Karpas-422 (cell line): Measurements from ENCODE around the gene USP7. TPM values are rescaled to one million over a fixed set of nuclear protein-coding genes. Genes with fewer than 3 reads are reported as not detected.
"Not testable (repeated sequence)": the region's sequence is repeated elsewhere in the genome, so short reads cannot be mapped to it uniquely, and the experiment has no call there.

Source experiments
- DNase-seq: peaks from one replicate; pipeline ENCODE4 v3.0.0-alpha.2; 2015
- H2AFZ ChIP-seq: fragments of 200-600 bp; sonication (generic); 2 replicates; pipeline ENCODE4 v1.6.1; 2014; ENCODE audit warnings: antibody characterized with exemption, low read length, mixed read lengths
- H3K27ac ChIP-seq: fragments of 200-600 bp; sonication (generic); 2 replicates; pipeline ENCODE4 v1.5.1; 2014; ENCODE audit warnings: mild to moderate bottlenecking, low read length, moderate library complexity
- H3K27me3 ChIP-seq: fragments of 200-600 bp; sonication (generic); 2 replicates; pipeline ENCODE4 v1.6.1; 2014; ENCODE audit warnings: low read length, mixed read lengths
- H3K36me3 ChIP-seq: fragments of 200-600 bp; sonication (generic); 2 replicates; pipeline ENCODE4 v1.6.1; 2014; ENCODE audit warnings: low read length, mixed read lengths; ENCODE audit not compliant: insufficient read depth
- H3K4me1 ChIP-seq: fragments of 200-600 bp; sonication (generic); 2 replicates; pipeline ENCODE4 v1.6.1; 2014; ENCODE audit warnings: mild to moderate bottlenecking, low read length, mixed read lengths
- H3K4me2 ChIP-seq: fragments of 200-600 bp; sonication (generic); 2 replicates; pipeline ENCODE4 v1.6.1; 2014; ENCODE audit warnings: low read length, low read depth, mild to moderate bottlenecking; ENCODE audit not compliant: poor library complexity, severe bottlenecking
- H3K4me3 ChIP-seq: fragments of 200-600 bp; sonication (generic); 2 replicates; pipeline ENCODE4 v1.5.1; 2014; ENCODE audit warnings: mild to moderate bottlenecking, antibody characterized with exemption, low read length, mixed read lengths
- H3K79me2 ChIP-seq: fragments of 200-600 bp; sonication (generic); 2 replicates; pipeline ENCODE4 v1.6.1; 2014; ENCODE audit warnings: mild to moderate bottlenecking, low read length, mixed read lengths
- H3K9ac ChIP-seq: fragments of 200-600 bp; sonication (generic); 2 replicates; pipeline ENCODE4 v1.6.0; 2014; ENCODE audit warnings: low read length
- H3K9me2 ChIP-seq: fragments of 200-600 bp; sonication (generic), shearing (Covaris generic); replicated peaks from 2 replicates; pipeline ENCODE4 v1.6.0; 2014; ENCODE audit warnings: mild to moderate bottlenecking, low read length, moderate library complexity; ENCODE audit not compliant: insufficient read depth
- H3K9me3 ChIP-seq: fragments of 300-700, 200-600 bp; sonication (generic); 2 replicates; pipeline ENCODE4 v1.6.1; 2014; ENCODE audit warnings: low read length, mixed read lengths
- H4K20me1 ChIP-seq: fragments of 200-600 bp; sonication (generic); 2 replicates; pipeline ENCODE4 v1.6.1; 2014; ENCODE audit warnings: mild to moderate bottlenecking, antibody characterized with exemption, low read length, low read depth; ENCODE audit not compliant: insufficient read depth
- total RNA-seq: library from RNA; depleted of rRNA; stranded (reverse); fragments of >200 nt; shearing (Covaris generic); gene quantifications from 2 replicates; pipeline ENCODE4 v1.2.3, GENCODE V29; 2014; ENCODE audit warnings: low replicate concordance

The USP7 gene
- total RNA-seq, 1 experiment from 2014 or later = 42.5 TPM

DNA sequence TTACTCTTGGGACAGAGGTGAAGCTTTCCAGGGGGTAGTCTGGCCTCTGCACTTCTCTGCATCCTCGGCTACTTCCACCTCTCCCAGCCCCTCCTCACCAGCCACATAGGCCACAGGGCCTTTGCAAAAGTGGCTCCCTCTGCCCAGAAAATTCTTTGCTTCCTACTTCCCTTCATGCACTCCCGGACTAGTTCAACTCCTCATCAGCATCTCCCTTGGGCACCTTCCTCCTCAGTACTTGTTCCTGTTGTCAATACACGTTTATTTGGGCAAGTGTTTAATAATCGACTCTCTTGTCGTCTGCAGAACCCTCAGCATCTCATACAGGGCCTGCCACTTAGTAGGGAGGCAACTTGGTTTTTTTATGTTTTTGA lies 23.1 kb upstream of the USP7 start:
- Histone ChIP-seq H2AFZ (no peak overlapping the region), H3K36me3 (no peaks in the 10 kb centered on the region), H3K79me2 (no peaks in the 10 kb centered on the region), H3K4me3 (no peak overlapping the region), H3K4me2 (no peak overlapping the region), H3K9me3 (no peaks in the 10 kb centered on the region), H3K27ac (no peak overlapping the region), H3K9me2 (no peaks in the 10 kb centered on the region), H4K20me1 (no peaks in the 10 kb centered on the region), H3K4me1 (no peaks in the 10 kb centered on the region), H3K9ac (no peak overlapping the region), H3K27me3 (no peaks in the 10 kb centered on the region)
- no peak for DNase-seq

DNA sequence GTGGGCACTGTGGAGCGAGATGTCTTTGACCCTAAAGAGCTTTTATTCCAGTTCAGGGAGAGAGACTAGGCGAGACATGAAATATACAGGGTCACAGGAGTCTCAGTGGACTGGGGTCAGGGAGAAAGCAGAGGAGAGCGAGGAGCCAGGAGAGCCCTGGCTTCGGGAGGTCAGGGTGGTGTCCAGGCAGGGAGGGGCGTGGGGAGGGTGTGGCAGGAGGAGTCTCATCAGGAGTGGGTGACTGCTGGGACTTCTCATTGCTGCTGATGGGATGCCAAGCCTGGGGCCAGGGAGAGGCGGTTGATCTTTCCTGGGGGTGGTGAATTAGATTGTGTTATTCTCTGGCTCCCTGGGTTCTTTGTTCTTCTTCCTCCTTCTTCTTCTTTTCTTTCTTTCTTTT lies 22.4 kb upstream of the USP7 start:
- Histone ChIP-seq H3K9ac (no peak overlapping the region), H2AFZ (no peak overlapping the region), H3K79me2 (no peaks in the 10 kb centered on the region), H3K4me1 (no peaks in the 10 kb centered on the region), H3K4me2 (no peak overlapping the region), H3K27ac (no peak overlapping the region), H4K20me1 (no peaks in the 10 kb centered on the region), H3K36me3 (no peaks in the 10 kb centered on the region), H3K9me2 (no peaks in the 10 kb centered on the region), H3K27me3 (no peaks in the 10 kb centered on the region), H3K4me3 (no peak overlapping the region), H3K9me3 (no peaks in the 10 kb centered on the region)
- DNase-seq = no peak

DNA sequence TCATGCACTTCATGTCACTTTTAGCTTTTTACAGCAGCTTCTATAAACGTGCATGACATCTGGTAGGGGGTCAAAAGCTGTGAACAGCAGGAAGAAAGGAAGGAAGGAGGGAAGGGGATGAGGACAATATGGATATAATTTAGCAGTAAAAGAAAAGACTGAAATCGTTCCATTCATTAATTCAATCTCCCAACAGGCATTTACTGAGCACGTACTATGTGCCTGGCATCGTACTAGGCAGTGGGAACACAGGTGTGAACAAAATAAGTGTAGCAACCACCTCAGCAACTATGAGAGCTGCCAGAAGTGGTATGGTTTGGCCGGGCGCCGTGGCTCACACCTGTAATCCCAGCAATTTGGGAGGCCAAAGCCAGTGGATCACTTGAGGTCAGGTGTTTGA lies 19.1 kb upstream of the USP7 start:
- no peaks in the 10 kb centered on the region for H3K36me3 ChIP-seq
- no peak overlapping the region for H2AFZ ChIP-seq
- no peaks in the 10 kb centered on the region for H4K20me1 ChIP-seq
- H3K4me3 ChIP-seq = no peak overlapping the region
- no peak overlapping the region for H3K27ac ChIP-seq
- H3K9ac ChIP-seq = no peak overlapping the region
- no peaks in the 10 kb centered on the region for H3K4me1 ChIP-seq
- no peaks in the 10 kb centered on the region for H3K9me2 ChIP-seq
- no peaks in the 10 kb centered on the region for H3K9me3 ChIP-seq
- H3K4me2 ChIP-seq = no peak overlapping the region
- no peaks in the 10 kb centered on the region for H3K79me2 ChIP-seq
- no peaks in the 10 kb centered on the region for H3K27me3 ChIP-seq
- no peak for DNase-seq

DNA sequence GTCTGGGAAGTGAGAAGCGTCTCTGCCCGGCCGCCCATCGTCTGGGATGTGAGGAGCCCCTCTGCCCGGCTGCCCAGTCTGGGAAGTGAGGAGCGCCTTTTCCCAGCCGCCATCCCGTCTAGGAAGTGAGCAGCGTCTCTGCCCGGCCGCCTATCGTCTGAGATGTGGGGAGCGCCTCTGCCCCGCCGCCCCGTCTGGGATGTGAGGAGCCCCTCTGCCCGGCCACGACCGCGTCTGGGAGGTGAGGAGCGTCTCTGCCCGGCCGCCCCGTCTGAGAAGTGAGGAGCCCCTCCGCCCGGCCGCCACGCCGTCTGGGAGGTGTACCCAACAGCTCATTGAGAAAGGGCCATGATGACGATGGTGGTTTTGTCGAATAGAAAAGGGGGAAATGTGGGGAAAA lies 18.2 kb upstream of the USP7 start:
- not testable (repeated sequence) for H3K9me2 ChIP-seq, H3K79me2 ChIP-seq, H3K4me1 ChIP-seq, H2AFZ ChIP-seq, H3K4me2 ChIP-seq, H3K9me3 ChIP-seq, H3K4me3 ChIP-seq, H3K27ac ChIP-seq, H4K20me1 ChIP-seq, H3K9ac ChIP-seq, H3K27me3 ChIP-seq, H3K36me3 ChIP-seq, DNase-seq

DNA sequence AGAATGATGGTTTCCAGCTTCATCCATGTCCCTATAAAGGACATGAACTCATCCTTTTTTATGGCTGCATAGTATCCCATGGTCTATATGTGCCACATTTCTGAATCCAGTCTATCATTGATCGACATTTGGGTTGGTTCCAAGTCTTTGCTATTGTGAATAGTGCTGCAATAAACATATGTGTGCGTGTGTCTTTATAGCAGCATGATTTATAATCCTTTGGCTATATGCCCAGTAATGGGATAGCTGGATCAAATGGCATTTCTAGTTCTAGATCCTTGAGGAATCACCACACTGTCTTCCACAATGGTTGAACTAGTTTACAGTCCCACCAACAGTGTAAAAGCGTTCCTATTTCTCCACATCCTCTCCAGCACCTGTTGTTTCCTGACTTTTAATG lies 12.5 kb upstream of the USP7 start:
- H2AFZ ChIP-seq, H3K27ac ChIP-seq, H3K9ac ChIP-seq, H3K9me3 ChIP-seq, H3K36me3 ChIP-seq, H3K4me1 ChIP-seq, H4K20me1 ChIP-seq, H3K4me2 ChIP-seq, H3K79me2 ChIP-seq, H3K9me2 ChIP-seq, H3K4me3 ChIP-seq, DNase-seq, H3K27me3 ChIP-seq: not testable (repeated sequence)

DNA sequence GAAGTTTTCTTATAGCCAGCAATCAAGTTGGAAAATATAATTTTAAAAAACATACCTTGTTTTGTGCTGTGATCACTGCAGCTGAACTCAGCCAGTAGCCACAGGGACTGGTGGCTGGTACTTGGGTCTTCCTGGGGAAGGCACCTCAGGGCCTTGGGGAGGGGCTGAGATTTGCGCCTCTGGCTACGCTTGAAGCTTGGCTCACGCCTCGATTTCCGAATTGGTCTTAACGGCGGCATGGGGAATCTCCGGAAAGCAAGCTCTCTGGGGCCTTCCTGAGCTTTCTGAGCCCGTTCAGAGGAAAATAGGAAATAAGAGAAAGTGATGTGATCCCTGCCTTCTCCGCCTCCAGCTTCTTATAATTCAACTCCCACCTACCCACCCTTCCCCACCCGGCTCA lies 11.3 kb upstream of the USP7 start:
- no peaks in the 10 kb centered on the region for H3K9me3 ChIP-seq
- no peaks in the 10 kb centered on the region for H3K36me3 ChIP-seq

DNA sequence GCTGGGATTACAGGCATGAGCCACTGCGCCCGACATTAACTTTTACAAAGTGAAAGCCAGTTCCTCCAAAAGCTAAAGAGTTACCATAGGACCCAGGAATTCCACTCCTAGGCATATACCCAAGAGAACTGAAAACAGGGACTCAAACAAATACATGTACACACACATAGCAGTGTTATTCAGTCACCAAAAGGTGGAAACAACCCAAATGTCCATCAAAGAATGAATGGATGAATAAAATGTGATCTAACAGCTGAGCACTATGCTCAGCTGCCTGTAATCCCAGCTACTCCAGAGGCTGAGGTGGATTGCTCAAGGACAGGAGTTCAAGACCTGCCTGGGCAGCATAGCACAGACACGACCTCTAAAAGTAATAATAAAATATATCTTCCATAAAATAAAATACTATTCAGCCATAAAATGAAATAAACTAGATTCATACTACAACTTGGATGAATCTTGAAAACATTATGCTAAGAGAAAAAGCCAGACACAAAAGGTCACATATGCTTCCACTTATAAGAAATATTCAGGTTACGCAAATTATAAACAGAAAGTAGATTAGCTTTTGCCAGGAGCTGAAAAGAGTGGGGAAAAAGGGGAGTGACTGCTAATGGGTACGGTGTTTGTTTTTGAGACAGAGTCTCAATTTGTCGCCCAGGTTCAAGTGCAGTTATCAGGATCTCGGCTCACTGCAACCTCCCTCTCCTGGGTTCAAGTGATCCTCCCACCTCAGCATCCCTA lies 9.3 kb upstream of the USP7 start:
- no peak overlapping the region for H3K27ac ChIP-seq
- H3K9me2 ChIP-seq = no peaks in the 10 kb centered on the region

More for the DNA sequence above, 11.3 kb upstream of the USP7 start:
- no peak for DNase-seq
- no peak overlapping the region for H2AFZ ChIP-seq
- H3K9ac ChIP-seq = no peak overlapping the region
- no peaks in the 10 kb centered on the region for H4K20me1 ChIP-seq
- no peaks in the 10 kb centered on the region for H3K27me3 ChIP-seq
- H3K9me2 ChIP-seq = no peaks in the 10 kb centered on the region
- no peaks in the 10 kb centered on the region for H3K4me1 ChIP-seq
- no peak overlapping the region for H3K4me2 ChIP-seq
- no peak overlapping the region for H3K4me3 ChIP-seq
- no peaks in the 10 kb centered on the region for H3K79me2 ChIP-seq
- H3K27ac ChIP-seq = no peak overlapping the region

DNA sequence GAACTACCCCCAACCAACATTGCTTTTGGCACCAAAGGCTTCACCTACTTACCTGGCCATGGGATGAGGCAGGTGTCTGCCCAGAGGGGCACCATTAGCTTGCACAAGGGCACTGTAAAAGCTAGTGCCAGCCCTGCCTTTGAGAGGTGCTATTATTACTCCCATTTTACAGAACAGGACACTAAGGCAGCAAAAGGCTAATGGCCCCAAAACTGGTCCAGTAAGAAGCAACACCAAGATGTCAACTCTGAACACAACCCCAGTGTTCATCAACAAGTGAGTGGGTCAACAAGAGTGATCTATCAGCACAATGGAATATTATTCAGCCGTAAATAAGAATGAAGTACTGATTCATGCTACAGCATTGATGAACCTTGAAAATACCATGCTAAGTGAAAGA lies 7.7 kb upstream of the USP7 start:
- Histone ChIP-seq H3K79me2 (no peaks in the 10 kb centered on the region), H3K27ac (no peak overlapping the region), H3K27me3 (no peaks in the 10 kb centered on the region), H3K4me2 (no peak overlapping the region), H4K20me1 (no peaks in the 10 kb centered on the region), H3K9ac (no peak overlapping the region), H3K4me3 (no peak overlapping the region), H3K36me3 (no peaks in the 10 kb centered on the region), H3K4me1 (no peaks in the 10 kb centered on the region), H3K9me2 (no peaks in the 10 kb centered on the region), H3K9me3 (no peaks in the 10 kb centered on the region), H2AFZ (no peak overlapping the region)
- no peak for DNase-seq

More for the DNA sequence above, 9.3 kb upstream of the USP7 start:
- Histone ChIP-seq H3K4me2 (no peak overlapping the region), H4K20me1 (no peaks in the 10 kb centered on the region), H3K9ac (no peak overlapping the region), H2AFZ (no peak overlapping the region), H3K79me2 (no peaks in the 10 kb centered on the region), H3K27me3 (no peaks in the 10 kb centered on the region), H3K4me1 (no peaks in the 10 kb centered on the region), H3K36me3 (no peaks in the 10 kb centered on the region), H3K4me3 (no peak overlapping the region), H3K9me3 (no peaks in the 10 kb centered on the region)
- no peak for DNase-seq
